ENCODE data around the gene ZNF354B.
"Not testable (repeated sequence)": the region's sequence is repeated elsewhere in the genome, so short reads cannot be mapped to it uniquely, and the experiment has no call there.

ZNF354B gene

GRCh38 chr5:178859625-178860521 is at the start of gene ZNF354B:
TSS of gene ZNF354B (plus strand) at chr5:178859953. CDS start at chr5:178861048, 1,095 bp downstream.
- DNase-seq: peak; percentile 29 to 94 (median 88)

GRCh38 chr5:178817506-178817905 is 42.2 kb upstream of the ZNF354B start:
- no peak for DNase-seq

GRCh38 chr5:178818094-178818493 is 41.7 kb upstream of the ZNF354B start:
- DNase-seq: no peak

- no peak for DNase-seq
Measured at GRCh38 chr5:178820001-178820400, 39.8 kb upstream of the ZNF354B start.

- DNase-seq: no peak
Measured at GRCh38 chr5:178825444-178825843, 34.3 kb upstream of the ZNF354B start.

GRCh38 chr5:178826216-178826615 is 33.5 kb upstream of the ZNF354B start:
- no peak for DNase-seq

- DNase-seq: no peak
Measured at GRCh38 chr5:178827636-178828035, 32.1 kb upstream of the ZNF354B start.

- DNase-seq: no peak
Measured at GRCh38 chr5:178831049-178831448, 28.7 kb upstream of the ZNF354B start.

- DNase-seq: no peak
Measured at GRCh38 chr5:178832618-178833201, 27.0 kb upstream of the ZNF354B start.

GRCh38 chr5:178836628-178837027 is 23.1 kb upstream of the ZNF354B start:
- DNase-seq: no peak

- DNase-seq: not testable (repeated sequence)
Measured at GRCh38 chr5:178838695-178839318, 20.9 kb upstream of the ZNF354B start.

- peak in 25 of 58 donors; percentile 2 to 55 (median 13) for DNase-seq
Measured at GRCh38 chr5:178839319-178839704, 20.4 kb upstream of the ZNF354B start.

GRCh38 chr5:178840399-178840798 is 19.4 kb upstream of the ZNF354B start:
- DNase-seq: not testable (repeated sequence)

- no peak for DNase-seq
Measured at GRCh38 chr5:178849316-178849715, 10.4 kb upstream of the ZNF354B start.

GRCh38 chr5:178851951-178852350 is 7.8 kb upstream of the ZNF354B start:
- no peak for DNase-seq

GRCh38 chr5:178854284-178854683 is 5.5 kb upstream of the ZNF354B start:
- DNase-seq: no peak

GRCh38 chr5:178860615-178861014 is 862 bp downstream of the ZNF354B start:
- DNase-seq: not testable (repeated sequence)

GRCh38 chr5:178861627-178862026 is 1.9 kb downstream of the ZNF354B start:
- no peak for DNase-seq

- no peak for DNase-seq
Measured at GRCh38 chr5:178866946-178867345, 7.2 kb downstream of the ZNF354B start.

GRCh38 chr5:178869577-178869976 is 9.8 kb downstream of the ZNF354B start:
- no peak for DNase-seq

GRCh38 chr5:178870411-178870810 is 10.7 kb downstream of the ZNF354B start:
- no peak for DNase-seq

- no peak for DNase-seq
Measured at GRCh38 chr5:178872302-178872701, 12.5 kb downstream of the ZNF354B start.
